Progenitor cell of endocrine pancreas (in vitro differentiated cells): ENCODE measurements around the gene USP11. TPM values are rescaled to one million over a fixed set of nuclear protein-coding genes. Genes with fewer than 3 reads are reported as not detected.
A peak's percentile ranks its signal among the peaks of the same experiment; 100 is the strongest.

Source experiments
- DNase-seq: peaks from one replicate; pipeline ENCODE4 v3.0.0; 2021; ENCODE audit warnings: low spot score; ENCODE audit not compliant: unreplicated experiment
- H3K27ac Mint-ChIP-seq: 2 replicates; pipeline ENCODE4 v1.8.0; 2021; ENCODE audit warnings: mild to moderate bottlenecking, moderate library complexity, mixed read lengths
- H3K27me3 Mint-ChIP-seq: 2 replicates; pipeline ENCODE4 v1.8.0; 2021; ENCODE audit warnings: mixed read lengths
- H3K36me3 Mint-ChIP-seq: 2 replicates; pipeline ENCODE4 v1.8.0; 2022; ENCODE audit warnings: mixed read lengths; ENCODE audit not compliant: insufficient read depth
- H3K4me1 Mint-ChIP-seq: 2 replicates; pipeline ENCODE4 v1.8.0; 2021; ENCODE audit warnings: low read depth, mixed read lengths
- H3K4me3 Mint-ChIP-seq: 2 replicates; pipeline ENCODE4 v1.8.0; 2021; ENCODE audit warnings: low read depth, mild to moderate bottlenecking, moderate library complexity, mixed read lengths
- H3K9me3 Mint-ChIP-seq: 2 replicates; pipeline ENCODE4 v1.8.0; 2021; ENCODE audit warnings: low read depth, mixed read lengths
- CTCF ChIP-seq: fragments of 200-600 bp; sonication (generic); IDR thresholded peaks from one replicate; pipeline ENCODE4 v1.5.0; 2021; ENCODE audit warnings: antibody characterized with exemption, mild to moderate bottlenecking; ENCODE audit not compliant: unreplicated experiment
- long read RNA-seq: library from polyadenylated mRNA; unstranded; transcript quantifications from one replicate; pipeline ENCODE4 v2.0.0, GENCODE V29; 2020
- total RNA-seq: library from RNA; stranded (reverse); gene quantifications from 2 replicates; pipeline ENCODE4 v1.2.1, GENCODE V29; 2021

The USP11 gene
- 267 and 277 TPM in 2 replicates for total RNA-seq
- long read RNA-seq, transcript USP11-204 (21 exons, 3,515 nt), result major isoform, 380 of 538 reads
- long read RNA-seq, partial matches to known transcripts, result 79 of 538 reads
- long read RNA-seq, other reads (novel, unspliced or antisense), result 79 of 538 reads

- H3K27me3 Mint-ChIP-seq, result no peaks in the 10 kb centered on the region
- peak; percentile 43 for DNase-seq
- H3K4me1 Mint-ChIP-seq, result peaks cover 26% of the 10 kb centered on the region
- TF ChIP-seq CTCF, result no peak
- no peaks in the 10 kb centered on the region for H3K9me3 Mint-ChIP-seq
- peak within 1 kb of the TSS; percentile 100 for H3K27ac Mint-ChIP-seq
- H3K36me3 Mint-ChIP-seq, result peaks cover 9% of the 10 kb centered on the region
- H3K4me3 Mint-ChIP-seq, result peak within 1 kb of the TSS; percentile 99
Measured at GRCh38 chrX:47232803-47233332, at the start of gene USP11. Gene USP11 (plus strand): TSS chrX:47233009. CDS start chrX:47233044, 35 bp downstream.

- H3K27ac Mint-ChIP-seq, result no peak overlapping the region
- no peaks in the 10 kb centered on the region for H3K4me1 Mint-ChIP-seq
- no peaks in the 10 kb centered on the region for H3K27me3 Mint-ChIP-seq
Measured at GRCh38 chrX:47184486-47184885, 48.3 kb upstream of the USP11 start.

GRCh38 chrX:47185241-47185640 is 47.6 kb upstream of the USP11 start:
- TF ChIP-seq CTCF, result no peak
- Mint-ChIP-seq H3K27ac (no peak overlapping the region), H3K4me1 (no peaks in the 10 kb centered on the region), H3K36me3 (peaks cover 7% of the 10 kb centered on the region), H3K27me3 (no peaks in the 10 kb centered on the region), H3K9me3 (peaks cover 2% of the 10 kb centered on the region), H3K4me3 (no peak overlapping the region)
- no peak for DNase-seq

More at GRCh38 chrX:47184486-47184885, 48.3 kb upstream of the USP11 start:
- no peak overlapping the region for H3K4me3 Mint-ChIP-seq
- no peak for TF ChIP-seq CTCF
- peaks cover 7% of the 10 kb centered on the region for H3K36me3 Mint-ChIP-seq
- DNase-seq, result no peak
- H3K9me3 Mint-ChIP-seq, result peaks cover 2% of the 10 kb centered on the region

- Mint-ChIP-seq H3K36me3 (peaks cover 7% of the 10 kb centered on the region), H3K27ac (no peak overlapping the region)
Measured at GRCh38 chrX:47186096-47186740, 46.6 kb upstream of the USP11 start.

More at GRCh38 chrX:47186096-47186740, 46.6 kb upstream of the USP11 start:
- no peak overlapping the region for H3K4me3 Mint-ChIP-seq
- H3K9me3 Mint-ChIP-seq, result peaks cover 2% of the 10 kb centered on the region
- H3K27me3 Mint-ChIP-seq, result no peaks in the 10 kb centered on the region
- no peaks in the 10 kb centered on the region for H3K4me1 Mint-ChIP-seq
- no peak for TF ChIP-seq CTCF
- no peak for DNase-seq
